Measurements from ENCODE around the gene GRK5.

GRCh38 chr10:119413093-119413453 lies 205.7 kb downstream of the GRK5 start:
- TF ChIP-seq, protein P1, sequence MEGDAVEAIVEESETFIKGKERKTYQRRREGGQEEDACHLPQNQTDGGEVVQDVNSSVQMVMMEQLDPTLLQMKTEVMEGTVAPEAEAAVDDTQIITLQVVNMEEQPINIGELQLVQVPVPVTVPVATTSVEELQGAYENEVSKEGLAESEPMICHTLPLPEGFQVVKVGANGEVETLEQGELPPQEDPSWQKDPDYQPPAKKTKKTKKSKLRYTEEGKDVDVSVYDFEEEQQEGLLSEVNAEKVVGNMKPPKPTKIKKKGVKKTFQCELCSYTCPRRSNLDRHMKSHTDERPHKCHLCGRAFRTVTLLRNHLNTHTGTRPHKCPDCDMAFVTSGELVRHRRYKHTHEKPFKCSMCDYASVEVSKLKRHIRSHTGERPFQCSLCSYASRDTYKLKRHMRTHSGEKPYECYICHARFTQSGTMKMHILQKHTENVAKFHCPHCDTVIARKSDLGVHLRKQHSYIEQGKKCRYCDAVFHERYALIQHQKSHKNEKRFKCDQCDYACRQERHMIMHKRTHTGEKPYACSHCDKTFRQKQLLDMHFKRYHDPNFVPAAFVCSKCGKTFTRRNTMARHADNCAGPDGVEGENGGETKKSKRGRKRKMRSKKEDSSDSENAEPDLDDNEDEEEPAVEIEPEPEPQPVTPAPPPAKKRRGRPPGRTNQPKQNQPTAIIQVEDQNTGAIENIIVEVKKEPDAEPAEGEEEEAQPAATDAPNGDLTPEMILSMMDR (conservative IDR thresholded peaks at IDR 0.05; ENCODE audit: low read depth, low read length) = no peak
- TF ChIP-seq EZH2 (IDR thresholded peaks at IDR 0.05; ENCODE audit: borderline replicate concordance, low read depth, low read length, poor library complexity, severe bottlenecking) = no peak
